Stimulated activated CD4-positive, alpha-beta T cell treated with anti-CD3 and anti-CD28 coated beads, Interleukin-1b, Interleukin-23, amount 100 ng/mL, for 1 hour (primary cell): ENCODE measurements around the gene SPINT3.
"Not testable (repeated sequence)": the region's sequence is repeated elsewhere in the genome, so short reads cannot be mapped to it uniquely, and the experiment has no call there.

Source experiments
- DNase-seq, 2 donors: peaks; one replicate each; pipeline ENCODE4 v3.0.0-alpha.2; 2020; ENCODE audit warnings: low read depth in 2 of 2

SPINT3 gene

GRCh38 chr20:45502561-45502960 is 12.9 kb downstream of the SPINT3 start:
- DNase-seq = no peak

DNA sequence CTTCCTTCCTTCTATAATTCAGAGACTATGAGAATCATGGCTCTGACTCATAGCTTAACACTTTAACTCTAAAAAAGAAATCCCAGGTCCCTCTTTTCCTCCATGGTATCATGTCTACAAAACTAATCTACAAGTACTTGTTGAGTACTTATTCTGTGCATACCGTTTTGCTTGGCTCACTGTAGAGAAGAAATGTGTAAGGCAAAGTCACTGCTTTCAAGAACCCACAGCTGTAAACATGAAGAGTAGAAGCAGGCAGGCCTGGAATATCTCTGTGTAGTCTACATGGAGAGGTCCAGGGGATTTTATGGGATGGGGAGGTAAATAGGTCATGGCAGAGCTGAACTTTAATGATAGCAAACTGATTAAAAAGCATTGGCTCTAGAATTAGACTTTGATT is 13.8 kb downstream of the SPINT3 start:
- no peak for DNase-seq

- DNase-seq = no peak
Observed at GRCh38 chr20:45500022-45500421, 15.4 kb downstream of the SPINT3 start.

GRCh38 chr20:45497971-45498494 is 17.4 kb downstream of the SPINT3 start:
- DNase-seq = no peak

- DNase-seq = no peak
Observed at GRCh38 chr20:45496166-45496565, 19.3 kb downstream of the SPINT3 start.

GRCh38 chr20:45495501-45495941 is 19.9 kb downstream of the SPINT3 start:
- no peak for DNase-seq

DNA sequence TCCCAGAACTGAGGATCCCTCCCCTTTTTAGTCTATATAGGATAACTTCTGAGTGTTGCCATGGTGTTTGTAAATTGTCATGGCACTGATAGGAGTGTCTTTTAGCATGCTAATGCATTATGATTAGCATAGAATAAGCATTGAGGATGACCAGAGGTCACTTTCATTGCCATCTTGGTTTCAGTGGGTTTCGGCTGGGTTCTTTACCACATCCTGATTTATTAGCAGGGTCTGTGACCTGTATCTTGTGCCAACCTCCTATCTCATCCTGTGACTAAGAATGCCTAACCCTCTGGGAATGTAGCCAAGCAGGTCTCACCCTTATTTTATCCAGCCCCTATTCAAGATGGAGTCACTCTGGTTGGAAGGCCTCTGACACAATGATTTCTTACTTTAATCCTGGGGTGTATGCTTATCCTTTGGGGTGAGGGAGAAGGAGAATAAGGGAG is 26.3 kb downstream of the SPINT3 start:
- no peak for DNase-seq

GRCh38 chr20:45487231-45487635 is 28.2 kb downstream of the SPINT3 start:
- DNase-seq = no peak

GRCh38 chr20:45485388-45485787 is 30.0 kb downstream of the SPINT3 start:
- DNase-seq = no peak

GRCh38 chr20:45484676-45485075 is 30.7 kb downstream of the SPINT3 start:
- no peak for DNase-seq

DNA sequence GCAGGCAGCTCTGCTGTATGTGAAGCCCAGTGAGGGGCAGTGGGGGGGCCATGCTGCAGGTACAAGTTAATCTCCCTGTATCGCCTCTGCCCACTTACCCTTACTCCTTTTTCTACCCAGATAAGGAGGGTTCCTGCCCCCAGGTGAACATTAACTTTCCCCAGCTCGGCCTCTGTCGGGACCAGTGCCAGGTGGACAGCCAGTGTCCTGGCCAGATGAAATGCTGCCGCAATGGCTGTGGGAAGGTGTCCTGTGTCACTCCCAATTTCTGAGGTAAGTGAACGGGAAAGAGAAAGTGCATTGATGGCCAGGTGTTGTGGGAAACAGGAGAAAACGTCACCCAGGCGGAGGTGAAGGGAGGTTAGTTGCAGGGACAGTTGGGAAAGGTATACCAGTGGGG is 35.6 kb downstream of the SPINT3 start:
- DNase-seq = no peak

DNA sequence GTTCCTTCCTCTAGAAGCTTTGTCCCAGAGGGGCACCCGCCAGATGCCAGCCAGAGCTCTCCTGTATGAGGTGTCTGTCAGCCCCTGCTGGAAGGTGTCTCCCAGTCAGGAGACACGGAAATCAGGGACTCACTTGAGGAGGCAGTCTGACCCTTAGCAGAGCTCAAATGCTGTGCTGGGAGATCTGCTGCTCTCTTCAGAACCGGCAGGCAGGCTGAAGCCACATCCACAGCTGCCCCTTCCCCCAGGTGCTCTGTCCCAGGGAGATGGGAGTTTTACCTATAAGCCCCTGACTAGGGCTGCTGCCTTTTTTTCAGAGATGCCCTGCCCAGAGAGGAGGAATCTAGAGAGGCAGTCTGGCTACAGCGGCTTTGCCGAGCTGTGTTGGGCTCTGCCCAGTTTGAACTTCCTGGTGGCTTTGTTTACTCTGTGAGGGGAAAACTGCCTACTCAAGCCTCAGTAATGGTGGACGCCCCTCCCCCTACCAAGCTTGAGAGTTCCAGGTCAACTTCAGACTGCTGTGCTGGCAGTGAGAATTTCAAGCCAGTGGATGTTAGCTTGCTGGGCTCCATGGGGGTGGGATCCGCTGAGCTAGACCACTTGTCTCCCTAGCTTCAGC is 37.8 kb downstream of the SPINT3 start:
- not testable (repeated sequence) for DNase-seq

- not testable (repeated sequence) for DNase-seq
Observed at GRCh38 chr20:45472286-45472685, 43.1 kb downstream of the SPINT3 start.

DNA sequence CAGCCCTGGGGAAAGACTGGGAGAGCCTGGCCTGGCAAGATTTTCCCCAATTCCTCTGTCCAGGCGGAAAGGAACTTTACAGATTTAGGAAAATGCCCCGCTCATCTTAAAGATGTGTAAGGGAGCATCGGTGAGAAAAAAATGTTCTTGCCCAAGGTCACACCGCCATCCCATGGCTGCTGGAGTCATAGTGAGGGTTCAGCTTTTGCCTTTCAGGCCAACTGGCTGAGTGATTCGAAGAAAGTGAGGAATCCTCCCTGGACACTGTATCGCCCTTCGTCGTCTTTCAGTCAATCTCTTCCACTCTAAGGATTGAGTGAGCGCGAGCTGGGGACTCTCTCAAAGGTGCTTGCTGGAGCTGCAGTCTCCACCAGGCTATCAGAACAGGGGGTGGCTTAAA is 44.5 kb downstream of the SPINT3 start:
- DNase-seq = no peak

- DNase-seq = no peak
Observed at GRCh38 chr20:45470262-45470931, 45.0 kb downstream of the SPINT3 start.

GRCh38 chr20:45469336-45470261 is 45.8 kb downstream of the SPINT3 start, which contains the start of gene WFDC2:
TSS of gene WFDC2 (plus strand) at chr20:45469753. CDS start at chr20:45469782, 29 bp downstream.
- no peak for DNase-seq

- DNase-seq = no peak
Observed at GRCh38 chr20:45467861-45468260, 47.6 kb downstream of the SPINT3 start.

DNA sequence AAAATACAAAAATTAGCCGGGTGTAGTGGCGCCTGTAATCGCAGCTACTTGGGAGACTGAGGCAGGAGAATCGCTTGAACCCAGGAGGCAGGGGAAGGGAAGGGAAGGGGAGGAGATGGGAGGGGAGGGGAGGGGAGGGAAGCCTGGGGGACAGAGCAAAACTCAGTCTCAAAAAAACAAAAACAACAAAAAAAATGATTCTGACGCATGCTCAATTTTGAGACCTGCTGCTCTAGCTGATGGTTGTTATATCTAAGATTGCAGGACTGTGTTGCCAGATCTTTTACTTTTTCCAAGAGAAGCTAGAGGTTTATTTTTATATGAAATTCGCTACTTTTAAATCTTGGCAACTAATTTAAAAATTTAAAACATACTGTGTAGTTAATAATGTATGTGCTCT is 48.2 kb downstream of the SPINT3 start:
- DNase-seq = no peak

GRCh38 chr20:45465491-45466266 is 49.7 kb downstream of the SPINT3 start:
- DNase-seq = no peak

DNA sequence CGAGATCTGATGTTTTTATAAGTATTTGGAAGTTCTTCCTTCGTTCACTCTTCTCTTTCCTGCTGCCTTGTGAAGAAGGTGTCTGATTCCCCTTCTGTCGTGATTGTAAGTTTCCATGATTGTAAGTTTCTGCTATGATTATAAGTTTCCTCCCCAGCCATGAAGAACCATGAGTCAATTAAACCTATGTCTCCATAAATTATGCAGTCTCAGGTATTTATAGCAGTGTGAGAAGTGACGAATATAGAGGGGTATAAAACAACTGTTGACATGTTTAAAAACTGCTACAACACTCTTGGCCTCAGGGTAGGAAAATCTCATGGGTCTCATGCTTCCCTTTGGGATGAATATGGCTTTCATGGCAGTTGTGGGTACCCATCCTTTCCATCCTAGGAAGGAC is 51.7 kb downstream of the SPINT3 start:
- no peak for DNase-seq
